Adrenal gland (tissue), 5 donors: ENCODE data around the gene TFRC.
"Not testable (repeated sequence)": the region's sequence is repeated elsewhere in the genome, so short reads cannot be mapped to it uniquely, and the experiment has no call there.

Experiments used
- POLR2A ChIP-seq, 2 donors: fragments of 450-650 bp; IDR thresholded peaks; one replicate each; pipeline ENCODE4 v1.6.1; 2017; ENCODE audit warnings: antibody characterized with exemption in 2 of 2, mild to moderate bottlenecking in 2 of 2, moderate library complexity in 1 of 2
- TF ChIP-seq, protein P1 (sequence below), 6 experiments: fragments of 450-650 bp in 4 of 6; fragments of 200-600 bp in 2 of 6; sonication (generic) in 1 of 6; IDR thresholded peaks; 1 replicate in 5 of 6; 2 replicates in 1 of 6; pipeline versions ENCODE4 v1.5.1 to v1.8.0; 2016 to 2021; ENCODE audit warnings: antibody characterized with exemption in 6 of 6, mild to moderate bottlenecking in 2 of 6, moderate library complexity in 1 of 6
- donor health status: DM: no; HTN: no; CAD: no.

DNA sequence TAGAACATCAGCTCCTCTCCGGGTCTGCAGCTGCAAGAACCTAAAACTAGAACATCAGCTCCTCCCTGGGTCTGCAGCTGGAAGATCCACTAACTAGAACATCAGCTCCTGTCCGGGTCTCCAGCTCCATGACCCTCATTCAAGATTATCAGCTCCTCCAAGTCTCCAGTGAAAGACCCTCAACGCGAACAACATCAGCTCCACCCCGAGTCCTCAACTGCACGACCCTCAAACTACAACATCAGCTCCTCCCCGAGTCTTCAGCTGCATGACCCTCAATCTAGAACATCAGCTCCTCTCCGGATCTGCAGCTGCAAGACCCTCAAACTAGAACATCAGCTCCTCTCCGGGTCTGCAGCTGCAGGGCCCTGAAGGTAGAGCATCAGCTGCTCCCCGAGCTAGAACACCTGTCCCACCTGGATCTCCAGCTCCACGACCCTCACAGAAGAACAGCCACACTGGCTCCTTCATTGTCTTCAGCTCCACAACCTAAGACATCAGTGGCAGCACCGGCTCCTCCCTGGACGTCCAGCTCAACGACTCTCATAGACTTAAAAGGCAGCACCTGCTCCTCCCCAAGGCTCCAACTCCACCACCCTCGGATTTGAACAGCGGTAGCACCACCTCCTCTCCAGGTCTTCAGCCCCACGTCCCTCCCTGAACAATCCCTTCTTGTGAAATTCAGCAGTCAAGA is 77.4 kb downstream of the TFRC start:
- TF ChIP-seq, protein P1, sequence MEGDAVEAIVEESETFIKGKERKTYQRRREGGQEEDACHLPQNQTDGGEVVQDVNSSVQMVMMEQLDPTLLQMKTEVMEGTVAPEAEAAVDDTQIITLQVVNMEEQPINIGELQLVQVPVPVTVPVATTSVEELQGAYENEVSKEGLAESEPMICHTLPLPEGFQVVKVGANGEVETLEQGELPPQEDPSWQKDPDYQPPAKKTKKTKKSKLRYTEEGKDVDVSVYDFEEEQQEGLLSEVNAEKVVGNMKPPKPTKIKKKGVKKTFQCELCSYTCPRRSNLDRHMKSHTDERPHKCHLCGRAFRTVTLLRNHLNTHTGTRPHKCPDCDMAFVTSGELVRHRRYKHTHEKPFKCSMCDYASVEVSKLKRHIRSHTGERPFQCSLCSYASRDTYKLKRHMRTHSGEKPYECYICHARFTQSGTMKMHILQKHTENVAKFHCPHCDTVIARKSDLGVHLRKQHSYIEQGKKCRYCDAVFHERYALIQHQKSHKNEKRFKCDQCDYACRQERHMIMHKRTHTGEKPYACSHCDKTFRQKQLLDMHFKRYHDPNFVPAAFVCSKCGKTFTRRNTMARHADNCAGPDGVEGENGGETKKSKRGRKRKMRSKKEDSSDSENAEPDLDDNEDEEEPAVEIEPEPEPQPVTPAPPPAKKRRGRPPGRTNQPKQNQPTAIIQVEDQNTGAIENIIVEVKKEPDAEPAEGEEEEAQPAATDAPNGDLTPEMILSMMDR (IDR thresholded peaks at IDR 0.05) = not testable (repeated sequence)
- TF ChIP-seq POLR2A (IDR thresholded peaks at IDR 0.05) = not testable (repeated sequence)
